Measurements from ENCODE around the gene RUFY3. TPM values are rescaled to one million over a fixed set of nuclear protein-coding genes. Genes with fewer than 3 reads are reported as not detected.
"Not testable (repeated sequence)": the region's sequence is repeated elsewhere in the genome, so short reads cannot be mapped to it uniquely, and the experiment has no call there.

The RUFY3 gene
- total RNA-seq, 2 donors from 2014 or later: 32.8 to 33.0 TPM

DNA sequence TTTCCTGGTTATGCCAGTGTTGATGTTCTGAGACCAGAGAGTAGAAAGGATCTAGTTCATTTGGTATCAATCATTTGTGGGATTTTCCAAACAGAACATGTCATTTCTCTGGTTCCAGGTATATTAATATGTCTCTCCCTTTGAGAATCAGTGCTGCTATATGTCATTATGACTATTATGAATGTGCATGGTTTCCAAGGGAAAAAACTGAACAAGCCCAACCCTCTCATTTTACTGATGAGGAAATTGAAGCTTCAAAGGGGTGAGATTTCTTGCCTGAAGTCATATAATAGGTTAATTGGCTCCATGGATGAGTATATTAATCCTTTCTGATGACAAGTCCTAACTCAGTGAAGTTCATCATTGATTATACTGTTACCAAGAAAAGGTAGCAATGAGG is 31.9 kb downstream of the RUFY3 start:
- Mint-ChIP-seq H3K27ac (peak overlapping the region; percentile 37), H3K4me3 (no peak overlapping the region), H3K27me3 (no peaks in the 10 kb centered on the region), H3K36me3 (ENCODE audit: low read depth) (no peaks in the 10 kb centered on the region), H3K4me1 (peaks cover 13% of the 10 kb centered on the region)
- ATAC-seq (no peak), DNase-seq (no peak)
- H3K9me3 ChIP-seq (ENCODE audit: control insufficient read depth, low read length, poor library complexity, severe bottlenecking): no peaks in the 10 kb centered on the region

DNA sequence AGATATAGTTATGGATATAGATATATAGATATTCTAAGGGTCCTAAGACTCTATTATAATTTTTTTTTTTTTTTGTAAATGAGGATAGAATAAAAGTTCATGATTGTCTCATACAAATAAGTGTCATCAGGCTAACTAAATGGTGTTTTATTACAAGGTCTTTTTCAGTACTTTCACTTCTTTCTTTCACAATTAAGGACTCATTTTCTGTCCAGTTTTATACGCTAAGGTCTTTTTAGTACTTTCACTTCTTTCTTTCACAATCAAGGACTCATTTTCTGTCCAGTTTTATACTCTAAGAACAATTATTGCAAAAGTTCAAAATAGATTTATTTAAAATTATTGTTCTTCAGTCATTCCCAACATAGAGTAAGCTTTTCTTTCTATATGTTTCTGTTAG is 32.7 kb downstream of the RUFY3 start:
- H3K9me3 ChIP-seq (ENCODE audit: control insufficient read depth, low read length, poor library complexity, severe bottlenecking): no peaks in the 10 kb centered on the region
- DNase-seq: no peak
- H3K27me3 Mint-ChIP-seq: no peaks in the 10 kb centered on the region
- H3K27ac Mint-ChIP-seq: no peak overlapping the region
- H3K36me3 Mint-ChIP-seq (ENCODE audit: low read depth): no peaks in the 10 kb centered on the region
- H3K4me3 Mint-ChIP-seq: no peak overlapping the region
- H3K4me1 Mint-ChIP-seq: peaks cover 18% of the 10 kb centered on the region
- ATAC-seq: no peak

DNA sequence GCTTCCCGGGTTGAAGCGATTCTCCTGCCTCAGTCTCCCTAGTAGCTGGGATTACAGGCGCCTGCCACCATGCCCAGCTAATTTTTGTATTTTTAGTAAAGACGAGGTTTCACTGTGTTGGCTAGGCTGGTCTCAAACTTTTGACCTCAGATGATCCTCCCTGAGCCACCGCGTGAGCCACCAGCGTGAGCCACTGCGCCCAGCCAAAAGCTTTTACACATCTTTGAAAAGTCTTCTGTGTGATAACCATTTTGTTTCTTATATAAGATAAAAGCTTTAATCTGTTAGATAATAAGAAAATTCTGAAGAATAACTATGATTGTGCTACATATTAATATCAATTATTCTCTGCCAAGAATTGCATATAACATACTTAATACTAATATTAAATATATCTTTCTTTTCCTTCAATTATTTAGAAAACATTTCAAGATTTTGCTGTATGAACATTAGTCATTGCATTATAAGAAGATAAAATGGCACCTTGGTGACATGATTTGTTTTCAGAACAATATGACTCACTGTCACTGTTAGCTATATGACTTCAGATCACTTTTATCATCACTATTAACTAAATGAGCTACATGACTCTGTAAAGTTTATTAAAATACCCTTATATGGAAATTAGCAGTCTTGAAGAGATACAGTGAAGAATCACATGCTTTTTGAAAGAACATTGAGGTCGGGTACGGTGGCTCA is 33.4 kb downstream of the RUFY3 start:
- Mint-ChIP-seq H3K4me1 (peaks cover 25% of the 10 kb centered on the region), H3K4me3 (no peak overlapping the region), H3K27ac (peak overlapping the region; percentile 9), H3K36me3 (ENCODE audit: low read depth) (no peaks in the 10 kb centered on the region), H3K27me3 (no peaks in the 10 kb centered on the region)
- no peaks in the 10 kb centered on the region for H3K9me3 ChIP-seq (ENCODE audit: control insufficient read depth, low read length, poor library complexity, severe bottlenecking)
- ATAC-seq: no peak
- DNase-seq: no peak

DNA sequence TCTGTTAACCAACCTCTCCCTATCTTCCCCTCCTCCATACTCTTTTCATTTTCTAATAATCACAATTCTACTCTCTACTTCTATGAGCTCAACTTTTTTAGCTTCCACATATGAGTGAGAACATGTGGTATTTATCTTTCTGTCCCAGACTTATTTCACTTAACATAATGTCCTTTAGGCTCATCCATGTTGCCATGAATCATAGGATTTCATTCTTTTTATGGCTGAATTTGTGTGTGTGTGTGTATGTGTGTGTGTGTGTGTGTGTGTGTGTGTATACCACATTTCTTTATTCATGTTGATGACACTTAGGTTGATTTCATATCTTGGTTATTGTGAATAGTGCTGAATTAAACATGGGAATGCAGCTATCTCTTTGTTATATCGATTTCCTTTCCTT is 37.4 kb downstream of the RUFY3 start:
- DNase-seq (no peak), ATAC-seq (no peak)
- H3K9me3 ChIP-seq (ENCODE audit: control insufficient read depth, low read length, poor library complexity, severe bottlenecking): no peaks in the 10 kb centered on the region
- H3K27me3 Mint-ChIP-seq: no peaks in the 10 kb centered on the region
- H3K4me3 Mint-ChIP-seq: peak overlapping the region; percentile 64
- H3K36me3 Mint-ChIP-seq (ENCODE audit: low read depth): no peaks in the 10 kb centered on the region
- peaks cover 12% of the 10 kb centered on the region for H3K4me1 Mint-ChIP-seq
- peak overlapping the region; percentile 72 for H3K27ac Mint-ChIP-seq

DNA sequence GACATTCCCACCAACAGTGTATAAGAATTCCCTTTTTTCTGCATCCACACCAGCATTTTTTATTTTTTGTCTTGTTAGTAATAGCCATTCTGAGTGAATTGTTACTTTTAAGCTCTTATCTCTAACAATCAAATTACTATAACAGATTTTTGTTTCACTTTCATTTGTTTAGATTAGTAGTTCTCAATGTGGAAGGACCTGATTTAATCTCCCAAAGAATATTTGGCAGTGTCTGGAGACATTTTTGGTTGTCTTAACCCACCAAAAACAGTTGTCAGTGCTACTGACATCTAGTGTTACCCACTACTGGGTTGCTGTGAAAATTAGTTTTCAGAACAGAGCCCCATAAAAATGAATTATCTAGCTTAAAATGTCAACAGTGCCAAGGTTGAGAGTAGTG is 37.9 kb downstream of the RUFY3 start:
- no peak for DNase-seq
- H3K4me1 Mint-ChIP-seq: peaks cover 12% of the 10 kb centered on the region
- H3K4me3 Mint-ChIP-seq: peak overlapping the region; percentile 64
- peak overlapping the region; percentile 72 for H3K27ac Mint-ChIP-seq
- no peak for ATAC-seq
- H3K27me3 Mint-ChIP-seq: no peaks in the 10 kb centered on the region
- H3K36me3 Mint-ChIP-seq (ENCODE audit: low read depth): no peaks in the 10 kb centered on the region
- no peaks in the 10 kb centered on the region for H3K9me3 ChIP-seq (ENCODE audit: control insufficient read depth, low read length, poor library complexity, severe bottlenecking)

DNA sequence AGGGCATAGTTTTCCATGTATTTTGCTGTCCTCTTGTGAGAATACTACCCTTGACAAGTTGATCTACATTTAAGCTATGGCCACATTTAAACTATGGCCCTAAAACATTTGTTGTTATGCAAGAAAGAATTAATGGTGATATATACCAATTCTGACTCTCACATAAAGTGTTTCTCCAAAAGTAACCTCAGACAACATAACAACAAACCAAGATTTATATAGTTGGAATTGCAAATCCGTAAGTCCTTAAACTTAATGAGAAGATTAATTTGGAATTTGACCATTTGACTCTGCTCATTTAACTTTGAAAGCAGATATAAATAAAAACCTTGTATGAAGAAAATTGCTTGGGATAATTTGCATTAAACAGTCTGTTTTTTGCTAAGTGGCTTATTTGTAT is 38.9 kb downstream of the RUFY3 start:
- H3K4me3 Mint-ChIP-seq: no peak overlapping the region

DNA sequence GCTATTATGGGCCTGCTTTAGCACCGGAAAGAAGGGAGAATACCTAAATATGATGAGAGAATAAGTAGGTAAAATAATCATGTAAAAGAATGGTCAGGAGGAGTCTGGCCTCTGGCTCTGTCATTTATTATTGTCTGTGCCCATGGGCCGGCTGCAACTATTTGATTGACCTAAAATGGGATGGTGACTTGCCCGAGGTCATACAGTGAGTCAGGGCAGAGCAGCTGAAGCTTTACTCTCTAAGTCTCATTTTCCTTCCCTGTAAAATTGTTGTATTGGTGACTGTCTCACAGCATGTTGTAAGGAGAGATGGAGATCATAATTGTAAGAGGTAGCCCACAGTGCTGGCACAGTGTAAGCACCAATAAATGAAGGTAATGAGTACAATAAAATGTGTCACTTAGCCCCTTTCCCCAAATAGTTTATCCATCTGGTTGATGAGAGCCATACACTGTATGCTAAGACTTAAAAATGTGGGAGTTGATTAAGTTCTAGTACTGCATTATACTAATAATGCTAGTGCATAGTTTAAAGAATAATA is 39.6 kb downstream of the RUFY3 start:
- no peak overlapping the region for H3K4me3 Mint-ChIP-seq
- ATAC-seq (no peak), DNase-seq (no peak)
- peaks cover 12% of the 10 kb centered on the region for H3K4me1 Mint-ChIP-seq
- no peak overlapping the region for H3K27ac Mint-ChIP-seq
- H3K36me3 Mint-ChIP-seq (ENCODE audit: low read depth): no peaks in the 10 kb centered on the region
- H3K27me3 Mint-ChIP-seq: no peaks in the 10 kb centered on the region
- no peaks in the 10 kb centered on the region for H3K9me3 ChIP-seq (ENCODE audit: control insufficient read depth, low read length, poor library complexity, severe bottlenecking)

More for the DNA sequence above, 38.9 kb downstream of the RUFY3 start:
- Mint-ChIP-seq H3K4me1 (peaks cover 12% of the 10 kb centered on the region), H3K27me3 (no peaks in the 10 kb centered on the region), H3K27ac (no peak overlapping the region), H3K36me3 (ENCODE audit: low read depth) (no peaks in the 10 kb centered on the region)
- no peak for DNase-seq
- ATAC-seq: no peak
- H3K9me3 ChIP-seq (ENCODE audit: control insufficient read depth, low read length, poor library complexity, severe bottlenecking): no peaks in the 10 kb centered on the region

DNA sequence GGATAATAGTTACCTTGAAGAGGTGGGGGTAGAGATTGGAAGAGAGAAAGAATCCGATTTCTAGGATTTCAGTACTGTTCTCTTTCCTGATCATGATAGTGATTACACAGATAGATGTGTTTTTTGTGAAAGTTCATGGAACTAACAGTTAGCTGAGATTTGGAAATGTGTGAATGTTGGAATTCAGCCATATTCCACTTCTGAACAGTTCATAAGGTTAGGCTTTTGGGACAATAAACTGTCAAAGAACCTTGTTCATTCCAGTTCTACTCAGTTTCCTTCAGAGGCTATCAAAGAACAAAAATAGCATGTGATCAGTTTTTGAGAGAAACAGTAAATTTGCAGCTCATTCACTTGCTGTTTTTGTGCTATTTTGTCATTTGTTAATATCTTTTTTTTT is 43.6 kb downstream of the RUFY3 start:
- H3K9me3 ChIP-seq (ENCODE audit: control insufficient read depth, low read length, poor library complexity, severe bottlenecking): no peaks in the 10 kb centered on the region
- no peaks in the 10 kb centered on the region for H3K27me3 Mint-ChIP-seq
- H3K4me1 Mint-ChIP-seq: no peaks in the 10 kb centered on the region
- DNase-seq: no peak
- peaks cover 2% of the 10 kb centered on the region for H3K36me3 Mint-ChIP-seq (ENCODE audit: low read depth)
- H3K27ac Mint-ChIP-seq: no peak overlapping the region
- H3K4me3 Mint-ChIP-seq: no peak overlapping the region
- no peak for ATAC-seq

DNA sequence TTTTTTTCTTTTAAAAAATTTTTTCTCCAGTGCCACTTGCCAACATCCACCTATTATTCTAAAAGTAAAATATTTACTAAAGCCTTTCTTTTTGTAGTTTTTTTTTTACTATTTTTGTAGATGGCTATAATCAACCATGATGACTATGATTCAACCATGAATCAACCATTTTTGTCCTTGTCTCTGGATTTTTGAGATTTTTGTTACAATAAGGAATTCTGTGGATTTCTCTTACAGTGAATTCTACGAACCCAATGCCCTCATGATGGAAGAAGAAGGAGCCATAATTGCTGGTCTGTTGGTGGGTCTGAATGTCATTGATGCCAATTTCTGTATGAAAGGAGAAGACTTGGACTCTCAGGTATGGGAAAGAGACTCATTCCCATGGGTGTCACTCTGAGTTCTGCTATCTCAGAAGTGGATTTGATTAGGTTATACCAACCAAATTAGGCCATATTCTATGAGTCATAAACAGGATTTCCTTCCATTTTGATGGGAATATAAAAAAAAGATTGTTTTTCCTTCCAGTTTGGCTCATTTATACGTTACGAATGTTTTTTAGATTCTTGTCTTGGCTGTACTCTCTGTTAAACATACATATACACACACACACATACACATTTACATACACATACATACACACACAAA is 46.7 kb downstream of the RUFY3 start:
- Mint-ChIP-seq H3K36me3 (ENCODE audit: low read depth) (peaks cover 2% of the 10 kb centered on the region), H3K27me3 (no peaks in the 10 kb centered on the region), H3K4me3 (no peak overlapping the region), H3K4me1 (no peaks in the 10 kb centered on the region), H3K27ac (no peak overlapping the region)
- DNase-seq: no peak
- no peaks in the 10 kb centered on the region for H3K9me3 ChIP-seq (ENCODE audit: control insufficient read depth, low read length, poor library complexity, severe bottlenecking)
- ATAC-seq: no peak

DNA sequence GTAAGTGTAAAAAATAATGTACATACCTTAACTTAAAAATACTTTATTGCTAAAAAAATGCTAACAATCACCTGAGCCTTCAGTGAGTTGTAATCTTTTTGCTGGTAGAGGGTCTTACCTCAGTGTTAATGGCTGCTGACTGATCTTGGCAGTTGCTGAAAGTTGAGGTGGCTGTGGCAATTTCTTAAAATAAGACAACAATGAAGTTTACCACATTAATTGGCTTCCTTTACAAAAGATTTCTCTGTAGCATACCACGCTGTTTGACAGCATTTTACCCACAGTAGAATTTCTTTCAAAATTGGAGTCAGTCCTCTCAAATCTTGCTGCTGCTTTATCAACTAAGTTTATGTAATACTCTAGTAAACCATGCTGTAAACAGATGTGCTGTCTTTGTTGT is 47.6 kb downstream of the RUFY3 start:
- H3K4me3 Mint-ChIP-seq; H3K4me1 Mint-ChIP-seq; DNase-seq; H3K27me3 Mint-ChIP-seq; H3K27ac Mint-ChIP-seq; ATAC-seq; H3K36me3 Mint-ChIP-seq (ENCODE audit: low read depth); H3K9me3 ChIP-seq (ENCODE audit: control insufficient read depth, low read length, poor library complexity, severe bottlenecking): not testable (repeated sequence)

DNA sequence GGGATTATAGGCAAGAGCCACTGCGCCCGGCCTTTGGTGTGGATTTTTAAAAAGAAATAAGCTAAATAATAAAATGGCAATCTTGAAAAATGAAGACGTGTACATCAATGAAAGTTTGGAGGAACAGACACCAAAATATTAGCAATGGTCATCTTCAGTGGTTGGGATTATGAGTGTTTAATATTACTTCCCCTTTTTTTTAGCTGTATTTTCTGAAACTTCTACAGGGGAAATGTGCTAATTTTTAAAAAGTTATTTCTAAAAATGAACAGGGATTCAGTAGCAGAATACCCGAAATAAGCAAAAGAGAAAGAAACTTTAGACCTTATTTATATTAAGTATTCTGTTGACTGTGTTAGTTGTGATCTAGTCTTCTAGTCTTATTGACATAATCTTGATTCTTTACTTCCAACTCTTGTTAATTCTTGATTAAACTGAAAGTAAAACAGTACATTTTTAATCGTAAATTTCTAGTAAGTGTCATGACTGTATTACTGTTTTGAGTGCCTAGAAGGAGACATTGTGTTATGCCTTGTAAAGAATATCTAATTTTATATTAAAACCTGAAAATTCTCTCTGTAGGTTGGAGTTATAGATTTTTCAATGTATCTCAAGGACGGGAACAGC is 51.3 kb downstream of the RUFY3 start:
- no peaks in the 10 kb centered on the region for H3K27me3 Mint-ChIP-seq
- no peak overlapping the region for H3K27ac Mint-ChIP-seq
- peaks cover 2% of the 10 kb centered on the region for H3K36me3 Mint-ChIP-seq (ENCODE audit: low read depth)
- no peak for DNase-seq
- H3K9me3 ChIP-seq (ENCODE audit: control insufficient read depth, low read length, poor library complexity, severe bottlenecking): no peaks in the 10 kb centered on the region
- ATAC-seq: no peak
- no peaks in the 10 kb centered on the region for H3K4me1 Mint-ChIP-seq
- no peak overlapping the region for H3K4me3 Mint-ChIP-seq

DNA sequence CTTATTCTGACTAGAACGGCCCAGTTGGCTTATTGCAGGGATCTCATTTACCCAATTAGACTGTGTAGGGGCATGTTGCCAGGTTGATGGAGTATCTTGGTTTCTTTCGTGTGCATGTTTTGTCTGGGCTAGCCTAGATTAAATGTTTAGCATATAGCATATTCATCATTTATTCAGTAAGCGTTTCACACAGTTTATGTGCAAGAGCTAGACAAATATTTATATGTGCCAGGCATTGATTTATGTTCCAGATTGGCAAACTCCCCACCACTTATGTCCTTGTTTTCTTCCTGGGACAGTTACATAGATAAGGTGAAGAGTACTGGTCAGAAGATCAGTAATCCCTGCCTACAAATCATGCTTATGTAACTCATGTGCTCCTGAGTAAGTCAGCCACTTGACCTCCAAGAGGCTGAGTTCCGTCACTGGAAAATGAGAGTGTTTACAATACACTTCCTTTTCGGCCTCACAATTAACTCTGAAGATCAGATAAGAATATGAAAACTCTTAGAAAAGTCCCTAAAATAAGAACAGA is 57.2 kb downstream of the RUFY3 start:
- Mint-ChIP-seq H3K4me3 (no peak overlapping the region), H3K27me3 (no peaks in the 10 kb centered on the region), H3K36me3 (ENCODE audit: low read depth) (peaks cover 2% of the 10 kb centered on the region), H3K27ac (no peak overlapping the region), H3K4me1 (peaks cover 2% of the 10 kb centered on the region)
- H3K9me3 ChIP-seq (ENCODE audit: control insufficient read depth, low read length, poor library complexity, severe bottlenecking): no peaks in the 10 kb centered on the region
- DNase-seq (no peak), ATAC-seq (no peak)

DNA sequence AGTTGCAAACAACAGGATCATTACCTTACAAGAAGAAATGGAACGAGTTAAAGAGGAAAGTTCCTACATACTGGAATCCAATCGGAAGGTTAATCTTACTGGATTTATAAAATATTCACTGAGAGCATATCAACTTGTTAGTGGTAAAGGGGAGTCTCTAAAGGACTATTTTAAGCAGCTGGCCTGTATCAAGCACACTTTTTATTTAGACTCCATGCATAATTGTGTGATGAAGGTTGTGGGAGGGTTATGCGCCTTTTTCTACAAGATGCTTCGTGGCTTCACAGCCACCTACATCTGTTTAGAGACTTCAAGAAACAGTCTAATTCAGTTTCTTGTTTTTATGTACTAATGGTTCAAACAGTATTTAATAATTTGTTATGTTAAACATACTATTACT is 61.3 kb downstream of the RUFY3 start:
- no peaks in the 10 kb centered on the region for H3K9me3 ChIP-seq (ENCODE audit: control insufficient read depth, low read length, poor library complexity, severe bottlenecking)
- no peaks in the 10 kb centered on the region for H3K27me3 Mint-ChIP-seq
- H3K4me3 Mint-ChIP-seq: no peak overlapping the region
- ATAC-seq (no peak), DNase-seq (no peak)
- peaks cover 2% of the 10 kb centered on the region for H3K36me3 Mint-ChIP-seq (ENCODE audit: low read depth)
- H3K4me1 Mint-ChIP-seq: peaks cover 5% of the 10 kb centered on the region
- H3K27ac Mint-ChIP-seq: no peak overlapping the region
